Mucosa of stomach (tissue), 1 donor: ENCODE data around the gene NOS1AP.

ENCODE experiments used
- H3K27me3 ChIP-seq: one replicate; pipeline ENCODE4 v1.7.0; 2013; ENCODE audit warnings: mild to moderate bottlenecking, low read length; ENCODE audit not compliant: control insufficient read depth, insufficient read depth
- H3K36me3 ChIP-seq: one replicate; pipeline ENCODE4 v1.7.0; 2013; ENCODE audit warnings: low read length; ENCODE audit not compliant: control insufficient read depth, insufficient read depth
- H3K4me1 ChIP-seq: one replicate; pipeline ENCODE4 v1.7.0; 2013; ENCODE audit warnings: mild to moderate bottlenecking, low read length; ENCODE audit not compliant: control insufficient read depth, insufficient read depth
- H3K4me3 ChIP-seq: one replicate; pipeline ENCODE4 v1.7.0; 2013; ENCODE audit warnings: low read length
- H3K9ac ChIP-seq: one replicate; pipeline ENCODE4 v1.7.0; 2013; ENCODE audit warnings: mild to moderate bottlenecking, low read length, moderate library complexity
- H3K9me3 ChIP-seq: one replicate; pipeline ENCODE4 v1.7.0; 2013; ENCODE audit warnings: mild to moderate bottlenecking, low read length, moderate library complexity; ENCODE audit not compliant: control insufficient read depth
- donor health status: Pancreatic carcinoma.

Gene NOS1AP

DNA sequence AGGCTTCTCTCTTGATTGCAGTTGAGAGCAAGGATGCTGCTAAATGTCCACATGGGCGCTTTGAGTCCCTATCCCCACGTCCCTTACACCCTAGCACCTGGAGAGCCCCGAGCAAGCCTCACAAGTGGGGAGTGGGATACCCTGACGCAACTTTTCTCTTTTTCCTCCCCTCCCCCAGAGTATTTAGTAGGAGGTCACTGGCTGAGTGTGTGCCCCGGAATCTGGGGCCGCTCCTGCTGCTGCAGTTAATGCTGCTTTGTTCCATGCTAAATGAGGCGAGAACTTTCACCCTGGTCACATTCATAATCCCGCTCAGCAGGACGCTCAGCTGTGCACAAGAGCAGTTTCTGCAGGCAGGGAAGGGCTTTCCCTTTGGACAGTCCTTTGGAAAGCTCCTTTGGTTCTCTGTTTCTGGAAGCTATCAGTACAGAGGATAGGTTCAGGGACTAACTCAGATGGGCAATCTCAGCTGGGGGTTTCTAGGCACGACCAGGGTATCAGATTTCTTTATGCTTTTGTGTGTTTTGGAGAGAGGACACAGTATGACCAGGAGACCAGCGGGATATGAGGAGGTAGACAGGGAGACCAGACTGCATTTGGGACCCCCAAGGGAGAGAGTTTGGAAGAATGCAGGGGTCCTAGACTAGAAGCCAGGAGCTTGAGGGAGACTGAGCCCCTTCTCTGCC, 75.9 kb downstream of the NOS1AP start:
- Histone ChIP-seq H3K27me3 (no peaks in the 10 kb centered on the region), H3K9me3 (no peaks in the 10 kb centered on the region), H3K36me3 (no peaks in the 10 kb centered on the region), H3K9ac (no peak overlapping the region), H3K4me1 (peaks cover 7% of the 10 kb centered on the region), H3K4me3 (no peak overlapping the region)

- H3K36me3 ChIP-seq: no peaks in the 10 kb centered on the region
- no peak overlapping the region for H3K4me3 ChIP-seq
- no peak overlapping the region for H3K9ac ChIP-seq
- H3K27me3 ChIP-seq: no peaks in the 10 kb centered on the region
- H3K4me1 ChIP-seq: peaks cover 7% of the 10 kb centered on the region
- H3K9me3 ChIP-seq: no peaks in the 10 kb centered on the region
Observed at GRCh38 chr1:162145966-162146696, 76.6 kb downstream of the NOS1AP start.

DNA sequence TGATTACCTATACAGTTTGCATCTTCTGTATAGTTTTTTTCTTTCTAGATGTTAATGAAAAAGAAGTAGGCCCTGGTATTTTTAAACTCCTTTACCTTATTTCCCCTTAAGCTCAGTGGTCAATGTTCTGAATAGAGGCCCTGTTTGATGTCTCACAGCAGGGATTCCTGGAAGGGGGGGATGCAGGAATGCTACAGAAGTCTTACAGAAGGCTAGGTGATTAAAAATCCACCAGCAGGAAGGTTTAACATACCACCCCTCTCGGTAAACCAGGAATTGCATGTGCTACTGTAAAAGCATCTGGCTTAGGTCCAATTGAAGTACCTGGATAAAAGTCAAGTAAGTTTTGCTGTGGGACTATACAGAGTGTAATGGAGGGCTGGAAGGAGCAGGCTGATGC, 78.3 kb downstream of the NOS1AP start:
- Histone ChIP-seq H3K4me1 (peaks cover 7% of the 10 kb centered on the region), H3K4me3 (no peak overlapping the region), H3K9me3 (no peaks in the 10 kb centered on the region), H3K9ac (no peak overlapping the region), H3K27me3 (no peaks in the 10 kb centered on the region), H3K36me3 (no peaks in the 10 kb centered on the region)

GRCh38 chr1:162150112-162150511, 80.6 kb downstream of the NOS1AP start:
- no peaks in the 10 kb centered on the region for H3K9me3 ChIP-seq
- no peaks in the 10 kb centered on the region for H3K27me3 ChIP-seq
- H3K36me3 ChIP-seq: no peaks in the 10 kb centered on the region
- H3K4me3 ChIP-seq: no peak overlapping the region
- peaks cover 7% of the 10 kb centered on the region for H3K4me1 ChIP-seq
- H3K9ac ChIP-seq: no peak overlapping the region

- H3K4me3 ChIP-seq: no peak overlapping the region
- no peak overlapping the region for H3K9ac ChIP-seq
- H3K27me3 ChIP-seq: no peaks in the 10 kb centered on the region
- H3K9me3 ChIP-seq: no peaks in the 10 kb centered on the region
- peaks cover 7% of the 10 kb centered on the region for H3K4me1 ChIP-seq
- H3K36me3 ChIP-seq: no peaks in the 10 kb centered on the region
Observed at GRCh38 chr1:162151900-162152829, 82.7 kb downstream of the NOS1AP start.

GRCh38 chr1:162153374-162153773, 83.9 kb downstream of the NOS1AP start:
- Histone ChIP-seq H3K36me3 (no peaks in the 10 kb centered on the region), H3K9ac (no peak overlapping the region), H3K4me1 (peaks cover 8% of the 10 kb centered on the region), H3K27me3 (no peaks in the 10 kb centered on the region), H3K4me3 (no peak overlapping the region), H3K9me3 (no peaks in the 10 kb centered on the region)

- no peaks in the 10 kb centered on the region for H3K36me3 ChIP-seq
- H3K27me3 ChIP-seq: no peaks in the 10 kb centered on the region
- H3K4me3 ChIP-seq: no peak overlapping the region
- H3K9me3 ChIP-seq: no peaks in the 10 kb centered on the region
- H3K9ac ChIP-seq: no peak overlapping the region
- H3K4me1 ChIP-seq: peaks cover 20% of the 10 kb centered on the region
Observed at GRCh38 chr1:162157469-162157868, 88.0 kb downstream of the NOS1AP start.

DNA sequence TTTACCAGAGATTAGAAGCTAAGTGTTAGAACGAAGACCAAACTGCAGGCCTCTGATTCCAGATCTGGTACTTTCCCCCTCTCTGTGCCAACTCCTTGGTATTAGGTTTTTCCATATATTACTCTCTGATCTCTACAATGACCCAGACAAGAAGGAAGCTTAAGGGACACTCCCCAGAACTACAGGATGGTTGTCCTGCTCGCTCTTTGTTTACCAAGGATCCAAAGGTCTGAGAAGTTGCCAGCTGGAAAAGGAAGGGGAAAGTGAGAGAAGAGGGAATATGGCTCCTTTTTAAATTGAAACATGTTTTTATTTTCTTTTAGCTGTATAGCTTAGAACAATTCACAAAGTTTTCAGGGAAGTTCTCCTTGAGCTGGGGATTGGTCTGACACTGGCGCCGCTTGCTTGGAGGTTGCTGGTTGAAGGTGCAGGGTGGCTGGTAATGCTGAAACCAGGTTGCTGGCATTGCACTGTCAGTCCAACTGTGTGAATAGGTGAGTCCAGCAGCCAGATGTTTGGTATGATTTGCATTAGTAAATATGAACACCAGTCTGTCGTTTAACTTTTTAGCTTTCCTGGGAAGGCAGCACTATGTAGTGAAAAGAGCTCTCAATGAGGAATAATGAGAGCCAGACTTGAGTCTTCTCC, 89.3 kb downstream of the NOS1AP start:
- H3K27me3 ChIP-seq: no peaks in the 10 kb centered on the region
- no peaks in the 10 kb centered on the region for H3K36me3 ChIP-seq
- H3K4me1 ChIP-seq: peaks cover 20% of the 10 kb centered on the region
- no peaks in the 10 kb centered on the region for H3K9me3 ChIP-seq
- H3K4me3 ChIP-seq: no peak overlapping the region
- H3K9ac ChIP-seq: no peak overlapping the region

GRCh38 chr1:162159515-162159914, 90.0 kb downstream of the NOS1AP start:
- peaks cover 20% of the 10 kb centered on the region for H3K4me1 ChIP-seq
- H3K9ac ChIP-seq: no peak overlapping the region
- no peaks in the 10 kb centered on the region for H3K36me3 ChIP-seq
- no peak overlapping the region for H3K4me3 ChIP-seq
- H3K27me3 ChIP-seq: no peaks in the 10 kb centered on the region
- H3K9me3 ChIP-seq: no peaks in the 10 kb centered on the region

GRCh38 chr1:162161916-162162550, 92.5 kb downstream of the NOS1AP start:
- Histone ChIP-seq H3K36me3 (no peaks in the 10 kb centered on the region), H3K9ac (no peak overlapping the region), H3K4me1 (peaks cover 26% of the 10 kb centered on the region), H3K9me3 (no peaks in the 10 kb centered on the region), H3K27me3 (no peaks in the 10 kb centered on the region), H3K4me3 (no peak overlapping the region)

DNA sequence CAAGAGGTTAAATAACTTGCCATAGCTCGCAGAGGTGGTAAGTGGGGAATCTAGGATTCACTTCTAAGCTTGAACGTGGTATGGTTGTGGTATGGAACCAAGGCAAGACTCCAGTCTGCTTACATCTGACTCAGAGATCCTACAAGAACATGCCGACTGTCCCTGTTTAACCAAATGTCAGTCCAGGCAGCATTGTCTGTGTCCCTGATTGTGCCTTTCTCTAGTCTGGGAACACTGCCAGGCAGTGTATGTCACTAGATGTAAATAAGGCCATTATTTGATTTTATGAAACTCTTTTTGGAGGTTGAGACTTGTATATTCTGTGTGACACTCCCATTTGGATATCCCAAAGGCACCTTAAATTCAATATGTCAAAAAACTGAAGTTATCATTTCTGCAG, 96.0 kb downstream of the NOS1AP start:
- no peaks in the 10 kb centered on the region for H3K9me3 ChIP-seq
- no peak overlapping the region for H3K9ac ChIP-seq
- peaks cover 14% of the 10 kb centered on the region for H3K4me1 ChIP-seq

More for the DNA sequence above, 96.0 kb downstream of the NOS1AP start:
- Histone ChIP-seq H3K27me3 (no peaks in the 10 kb centered on the region), H3K4me3 (no peak overlapping the region), H3K36me3 (no peaks in the 10 kb centered on the region)
